TTC549 (cell line): ENCODE results near the gene SPEF1.

Source experiments
- FAIRE-seq: peaks from 2 replicates; lab custom pipeline; 2012; peaks lifted over from hg19 to GRCh38; lab: Jason Lieb, UNC

Gene SPEF1

DNA sequence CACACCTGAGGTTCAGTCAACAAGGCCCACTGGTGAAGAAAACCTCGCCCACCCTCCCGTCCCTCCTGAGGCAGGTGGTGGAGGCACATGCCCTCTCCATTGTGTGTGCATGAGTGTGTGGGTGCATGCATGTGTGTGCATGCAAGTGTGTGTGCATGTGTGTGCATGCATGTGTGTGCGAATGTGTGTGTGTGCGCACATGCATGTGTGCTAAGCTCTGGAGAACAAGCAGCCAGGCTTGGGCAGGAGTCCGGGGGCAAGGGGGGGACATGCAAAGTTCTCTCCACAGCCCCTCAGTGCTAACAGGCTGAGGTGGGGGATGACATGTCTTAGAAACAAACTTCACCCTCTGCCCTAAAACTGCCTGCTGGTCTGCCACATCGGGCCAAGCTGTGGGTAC lies 51.9 kb downstream of the SPEF1 start:
- FAIRE-seq: no peak

DNA sequence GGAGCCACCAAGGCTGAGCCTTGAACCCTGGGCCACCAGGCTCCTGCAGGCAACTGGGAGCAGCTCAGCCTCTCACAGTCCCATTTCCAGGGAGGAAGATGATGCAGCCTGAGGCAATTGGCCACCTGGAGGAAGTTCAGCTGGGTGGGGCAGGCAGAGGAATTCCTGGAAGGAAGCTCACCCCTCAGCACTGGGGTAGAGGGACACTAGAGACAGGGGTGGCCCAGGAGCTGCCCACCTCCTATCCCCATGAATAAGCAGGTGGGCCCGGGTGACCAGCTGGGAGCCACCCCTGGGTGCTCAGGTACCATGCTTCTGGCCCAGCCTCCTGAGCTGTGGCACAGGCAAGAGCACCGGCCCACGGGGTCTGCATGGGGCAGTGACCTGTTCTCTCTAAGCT lies 52.4 kb downstream of the SPEF1 start:
- no peak for FAIRE-seq

DNA sequence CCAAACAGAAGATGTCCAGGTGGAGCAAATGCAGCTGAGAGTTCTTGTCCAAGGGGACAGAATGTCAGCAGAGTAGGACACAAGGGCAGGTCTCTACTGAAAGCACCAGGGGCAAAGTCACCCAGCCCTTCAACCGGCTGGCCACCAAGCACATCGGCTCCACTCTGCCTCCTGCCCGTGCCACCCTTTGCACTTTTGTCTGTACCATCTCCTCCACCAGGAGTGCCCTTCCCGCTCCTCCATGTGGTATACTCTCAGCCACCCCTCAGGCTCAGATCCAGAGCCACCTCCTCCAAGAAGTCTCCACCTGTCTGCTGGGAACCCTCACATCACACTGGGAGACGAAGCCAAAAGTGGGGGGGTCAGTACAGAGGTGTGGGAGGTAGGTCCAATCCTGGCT lies 52.9 kb downstream of the SPEF1 start:
- no peak for FAIRE-seq
